ENCODE results near the gene CLSTN1.
A peak's percentile ranks its signal among the peaks of the same experiment; 100 is the strongest.

CLSTN1 gene

DNA sequence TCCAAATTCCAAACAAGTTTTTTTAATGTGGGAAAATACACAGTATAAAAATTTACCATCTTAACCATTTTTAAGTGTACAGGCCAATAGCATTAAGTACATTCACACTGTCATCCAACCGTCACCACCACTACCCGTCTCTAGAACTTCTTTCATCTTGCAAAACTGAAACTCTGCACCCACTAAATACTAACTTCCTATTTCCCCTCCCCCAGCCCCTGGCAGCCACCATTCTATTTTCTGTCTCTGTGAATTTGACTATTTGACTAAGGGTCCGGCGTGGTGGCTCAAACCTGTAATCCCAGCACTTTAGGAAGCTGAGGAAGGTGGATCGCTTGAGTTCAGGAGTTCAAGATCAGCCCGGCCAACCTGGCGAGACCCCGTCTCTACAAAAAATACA, 36.1 kb downstream of the CLSTN1 start:
- H3K4me3 ChIP-seq (ENCODE audit: low read depth, low read length), result peak overlapping the region; percentile 32
- peak; percentile 80 for DNase-seq (ENCODE audit: low read depth)
- TF ChIP-seq, protein P1, sequence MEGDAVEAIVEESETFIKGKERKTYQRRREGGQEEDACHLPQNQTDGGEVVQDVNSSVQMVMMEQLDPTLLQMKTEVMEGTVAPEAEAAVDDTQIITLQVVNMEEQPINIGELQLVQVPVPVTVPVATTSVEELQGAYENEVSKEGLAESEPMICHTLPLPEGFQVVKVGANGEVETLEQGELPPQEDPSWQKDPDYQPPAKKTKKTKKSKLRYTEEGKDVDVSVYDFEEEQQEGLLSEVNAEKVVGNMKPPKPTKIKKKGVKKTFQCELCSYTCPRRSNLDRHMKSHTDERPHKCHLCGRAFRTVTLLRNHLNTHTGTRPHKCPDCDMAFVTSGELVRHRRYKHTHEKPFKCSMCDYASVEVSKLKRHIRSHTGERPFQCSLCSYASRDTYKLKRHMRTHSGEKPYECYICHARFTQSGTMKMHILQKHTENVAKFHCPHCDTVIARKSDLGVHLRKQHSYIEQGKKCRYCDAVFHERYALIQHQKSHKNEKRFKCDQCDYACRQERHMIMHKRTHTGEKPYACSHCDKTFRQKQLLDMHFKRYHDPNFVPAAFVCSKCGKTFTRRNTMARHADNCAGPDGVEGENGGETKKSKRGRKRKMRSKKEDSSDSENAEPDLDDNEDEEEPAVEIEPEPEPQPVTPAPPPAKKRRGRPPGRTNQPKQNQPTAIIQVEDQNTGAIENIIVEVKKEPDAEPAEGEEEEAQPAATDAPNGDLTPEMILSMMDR (IDR thresholded peaks at IDR 0.05; ENCODE audit: low read depth, low read length, missing control alignments), result no peak

DNA sequence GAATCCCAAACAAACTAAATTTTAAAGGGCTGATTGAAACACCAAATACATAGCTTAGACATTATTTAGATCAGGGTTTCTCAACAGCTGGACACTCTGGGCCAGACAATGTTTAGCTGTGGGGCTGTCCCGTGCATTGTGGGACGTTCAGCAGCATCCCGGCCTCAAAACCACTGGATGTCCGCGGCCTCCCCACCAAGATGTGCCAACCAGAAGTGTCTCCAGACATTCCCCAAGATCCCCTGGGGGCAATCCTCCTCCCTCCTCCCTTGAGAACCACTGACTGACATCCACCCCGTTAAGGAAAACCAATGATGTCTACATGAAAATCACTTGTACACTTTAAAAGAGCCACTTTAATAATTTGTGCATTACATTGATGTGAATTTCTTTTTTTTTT, 38.4 kb downstream of the CLSTN1 start:
- H3K4me3 ChIP-seq (ENCODE audit: low read depth, low read length), result no peak overlapping the region
- TF ChIP-seq, protein P1 (IDR thresholded peaks at IDR 0.05; ENCODE audit: low read depth, low read length, missing control alignments), result no peak
- no peak for DNase-seq (ENCODE audit: low read depth)

DNA sequence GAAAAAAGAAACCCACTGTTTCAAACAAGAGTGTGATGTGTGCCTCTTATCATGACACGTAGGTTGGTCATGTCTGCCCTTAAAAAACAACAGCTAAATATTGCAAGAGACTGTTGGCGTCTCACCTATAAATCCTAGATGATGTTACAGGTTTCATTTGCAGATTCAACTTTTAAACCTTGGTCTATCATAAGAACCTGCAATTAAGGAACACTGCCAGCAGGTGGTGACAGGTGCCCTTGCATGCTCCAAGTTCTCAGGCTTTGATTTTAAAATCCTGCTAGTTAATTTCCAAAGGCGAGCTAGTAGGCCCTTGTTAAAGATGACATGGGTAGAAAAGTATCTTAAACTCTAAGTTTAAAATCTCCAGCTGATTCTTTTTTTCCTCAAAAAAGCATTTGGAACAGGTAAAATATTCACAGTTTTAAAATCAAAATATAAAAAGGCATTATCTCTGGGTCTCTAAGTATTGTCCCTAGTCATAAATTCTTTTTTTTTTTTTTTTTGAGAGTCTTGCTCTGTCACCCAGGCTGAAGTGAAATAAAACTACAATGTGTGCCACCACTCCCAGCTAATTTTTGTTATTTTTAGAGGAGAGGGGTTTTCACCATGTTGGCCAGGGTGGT, 39.1 kb downstream of the CLSTN1 start:
- peak; percentile 79 for DNase-seq (ENCODE audit: low read depth)
- TF ChIP-seq, protein P1 (IDR thresholded peaks at IDR 0.05; ENCODE audit: low read depth, low read length, missing control alignments), result peak; percentile 78
- no peak overlapping the region; the same call in 1 of the 2 replicates for H3K4me3 ChIP-seq (ENCODE audit: low read depth, low read length)

DNA sequence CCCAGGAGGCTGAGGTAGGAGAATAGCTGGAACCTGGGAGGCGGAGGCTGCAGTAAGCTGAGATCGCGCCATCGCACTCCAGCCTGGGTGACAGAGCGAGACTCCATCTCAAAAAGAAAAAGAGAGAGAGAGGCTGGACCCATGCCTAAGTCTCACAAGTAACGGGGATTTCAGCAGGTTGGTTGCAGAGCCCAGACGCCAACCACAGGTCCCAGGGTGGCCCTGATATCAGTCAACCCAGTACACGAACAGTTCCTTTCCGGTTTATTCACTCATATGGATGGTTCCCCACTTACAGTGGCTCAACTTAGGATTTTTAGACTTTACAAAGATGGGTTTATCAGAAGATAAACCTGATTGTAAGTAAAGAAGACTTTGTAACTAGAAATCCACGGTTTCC, 40.9 kb downstream of the CLSTN1 start:
- TF ChIP-seq, protein P1 (IDR thresholded peaks at IDR 0.05; ENCODE audit: low read depth, low read length, missing control alignments), result no peak

DNA sequence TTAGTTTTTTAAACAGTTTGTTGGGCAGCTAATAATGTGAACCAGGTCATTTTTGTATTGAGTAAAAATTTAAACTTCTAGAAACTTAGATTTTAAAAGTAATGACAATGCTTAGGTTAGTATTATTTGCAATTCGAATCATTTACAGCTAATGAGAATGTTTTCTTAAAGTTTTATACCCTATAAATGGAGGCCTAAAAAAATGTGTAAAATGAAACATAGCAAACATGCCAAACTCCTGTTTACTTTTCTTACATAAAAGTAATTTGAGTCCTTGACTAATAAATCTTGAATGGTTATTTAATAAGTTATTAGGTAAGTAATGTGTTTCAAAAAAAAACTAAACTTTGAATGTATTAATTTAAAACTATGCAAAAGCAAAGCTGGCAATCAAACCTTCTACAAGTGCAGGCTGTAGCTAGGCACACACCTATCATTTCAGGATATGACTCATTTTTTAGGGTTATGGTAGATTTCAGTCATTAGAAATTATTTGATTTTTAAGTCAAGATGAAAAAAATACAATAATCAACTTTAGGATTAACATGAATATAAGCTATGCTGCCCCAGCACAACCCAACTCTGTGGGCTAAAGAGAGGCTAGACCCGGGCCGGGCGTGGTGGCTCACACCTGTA, 41.5 kb downstream of the CLSTN1 start:
- TF ChIP-seq, protein P1 (IDR thresholded peaks at IDR 0.05; ENCODE audit: low read depth, low read length, missing control alignments), result no peak
- no peak for DNase-seq (ENCODE audit: low read depth)
- no peak overlapping the region for H3K4me3 ChIP-seq (ENCODE audit: low read depth, low read length)

More for the DNA sequence above, 40.9 kb downstream of the CLSTN1 start:
- H3K4me3 ChIP-seq (ENCODE audit: low read depth, low read length), result no peak overlapping the region
- DNase-seq (ENCODE audit: low read depth), result peak; percentile 56

DNA sequence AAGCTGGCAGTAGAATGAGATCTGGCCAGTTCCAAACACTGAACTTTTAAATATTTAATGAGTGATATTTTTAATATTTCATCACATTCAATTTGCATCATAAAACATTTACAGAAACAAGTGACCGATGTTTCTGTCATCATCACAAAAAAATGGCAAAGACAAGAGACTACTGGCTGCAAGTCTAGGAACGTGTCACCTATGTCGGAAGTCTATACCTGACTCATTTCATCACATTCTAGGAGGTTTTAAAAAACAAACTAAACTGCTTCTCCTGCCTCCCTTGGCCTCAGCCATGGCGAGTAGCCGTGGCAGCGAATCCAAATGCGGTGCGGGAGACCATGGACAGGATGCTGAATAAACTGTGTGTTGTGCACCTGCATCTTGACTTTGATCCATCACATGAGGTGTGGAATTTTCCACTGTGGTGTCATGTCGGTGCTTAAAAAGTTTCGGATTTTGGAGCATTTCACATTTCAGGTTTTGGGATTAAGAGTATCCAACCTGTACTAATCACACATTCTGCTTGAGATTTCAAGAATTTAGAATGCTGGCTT, 43.1 kb downstream of the CLSTN1 start:
- DNase-seq (ENCODE audit: low read depth), result no peak
- TF ChIP-seq, protein P1 (IDR thresholded peaks at IDR 0.05; ENCODE audit: low read depth, low read length, missing control alignments), result no peak
- H3K4me3 ChIP-seq (ENCODE audit: low read depth, low read length), result no peak overlapping the region

Data from GM12864 (cell line).